Right lung (tissue), 10 donors: ENCODE measurements around the gene RMND5B. TPM values are rescaled to one million over a fixed set of nuclear protein-coding genes. Genes with fewer than 3 reads are reported as not detected.
A peak's percentile ranks its signal among the peaks of the same experiment; 100 is the strongest.
"Not testable (repeated sequence)": the region's sequence is repeated elsewhere in the genome, so short reads cannot be mapped to it uniquely, and the experiment has no call there.

Source experiments
- DNase-seq, 2 donors: peaks; one replicate each; pipeline ENCODE4 v3.0.0-alpha.2; 2013
- long read RNA-seq, 8 donors: transcript quantifications; one replicate each; lab custom pipeline, GENCODE V29; 2026
- polyA plus RNA-seq, 5 donors: library from polyadenylated mRNA; unstranded; fragments of 120-200 nt; gene quantifications; one replicate each; pipeline versions ENCODE4 v1.2.1 to v1.2.3, GENCODE V29; 2013; ENCODE audit warnings: inconsistent platforms in 1 of 5, low replicate concordance in 1 of 5; ENCODE audit not compliant: insufficient read length in 5 of 5, insufficient read depth in 1 of 5

Gene RMND5B, protein sequence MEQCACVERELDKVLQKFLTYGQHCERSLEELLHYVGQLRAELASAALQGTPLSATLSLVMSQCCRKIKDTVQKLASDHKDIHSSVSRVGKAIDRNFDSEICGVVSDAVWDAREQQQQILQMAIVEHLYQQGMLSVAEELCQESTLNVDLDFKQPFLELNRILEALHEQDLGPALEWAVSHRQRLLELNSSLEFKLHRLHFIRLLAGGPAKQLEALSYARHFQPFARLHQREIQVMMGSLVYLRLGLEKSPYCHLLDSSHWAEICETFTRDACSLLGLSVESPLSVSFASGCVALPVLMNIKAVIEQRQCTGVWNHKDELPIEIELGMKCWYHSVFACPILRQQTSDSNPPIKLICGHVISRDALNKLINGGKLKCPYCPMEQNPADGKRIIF
- 10 to 100 TPM; 23.9 to 33.9 (median 27.7) TPM for polyA plus RNA-seq
- long read RNA-seq, donor 1, transcript RMND5B-201 (11 exons, 1,929 nt) = major isoform, 7 of 454 reads
- long read RNA-seq, donor 1, partial matches to known transcripts = 422 of 454 reads
- long read RNA-seq, donor 1, other reads (novel, unspliced or antisense) = 24 of 454 reads
- long read RNA-seq, donor 2, partial matches to known transcripts = 0 of 1 reads
- long read RNA-seq, donor 2, other reads (novel, unspliced or antisense) = 0 of 1 reads
- long read RNA-seq, donor 3, partial matches to known transcripts = 0 of 5 reads
- long read RNA-seq, donor 3, other reads (novel, unspliced or antisense) = 0 of 5 reads
- long read RNA-seq, donor 4, partial matches to known transcripts = 33 of 230 reads
- long read RNA-seq, donor 4, other reads (novel, unspliced or antisense) = 193 of 230 reads
- long read RNA-seq, donor 5, transcript RMND5B-201 (11 exons, 1,929 nt) = major isoform, 7 of 528 reads
- long read RNA-seq, donor 5, partial matches to known transcripts = 75 of 528 reads
- long read RNA-seq, donor 5, other reads (novel, unspliced or antisense) = 443 of 528 reads
- long read RNA-seq, donor 6, partial matches to known transcripts = 13 of 326 reads
- long read RNA-seq, donor 6, other reads (novel, unspliced or antisense) = 310 of 326 reads
- long read RNA-seq, donor 7, partial matches to known transcripts = 448 of 483 reads
- long read RNA-seq, donor 7, other reads (novel, unspliced or antisense) = 32 of 483 reads
- long read RNA-seq, donor 8, partial matches to known transcripts = 5 of 158 reads
- long read RNA-seq, donor 8, other reads (novel, unspliced or antisense) = 150 of 158 reads

DNA sequence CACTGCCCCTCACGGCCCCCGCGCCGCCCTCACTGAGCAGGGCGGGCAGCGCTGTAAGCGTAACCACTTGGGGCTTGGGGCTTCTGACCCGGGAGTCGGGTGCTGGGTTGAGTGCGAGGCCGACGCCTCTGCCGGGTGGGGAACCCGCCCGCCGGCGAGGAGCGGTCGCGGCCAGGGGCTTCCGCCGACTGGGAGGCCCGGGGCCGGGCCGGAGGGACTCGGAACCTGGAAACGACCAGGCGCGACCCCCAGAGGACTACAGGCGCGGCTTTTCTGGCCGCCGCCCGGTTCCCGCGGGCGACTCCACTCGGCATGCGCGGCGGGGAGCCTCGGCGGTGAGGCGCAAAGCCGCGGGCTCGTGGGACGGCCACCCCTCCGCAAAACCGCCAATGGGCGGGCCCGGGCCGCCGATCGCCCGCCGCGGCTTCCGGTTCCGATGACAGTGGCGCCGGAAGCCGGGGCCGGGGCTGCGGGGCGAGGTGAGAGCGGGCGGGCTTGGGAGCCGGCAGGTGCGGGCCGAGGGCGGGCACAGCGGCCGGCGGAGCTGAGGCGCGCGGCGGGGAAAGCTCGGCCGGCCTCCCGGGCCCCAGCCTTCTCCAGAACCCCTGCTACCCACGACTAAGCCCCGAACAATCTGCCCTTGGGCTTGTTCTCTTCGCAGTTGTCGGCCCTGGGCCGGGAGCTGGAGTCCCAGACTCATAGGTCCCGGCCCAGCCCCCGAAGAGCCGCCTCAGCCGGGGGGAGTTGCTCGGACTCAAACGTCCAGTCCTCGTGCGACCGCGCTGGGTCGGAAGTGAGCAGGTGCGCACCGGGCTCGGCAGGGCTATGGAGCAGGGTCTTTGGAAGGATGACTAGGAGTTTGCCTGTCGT, at the start of gene RMND5B:
Gene RMND5B, plus strand, starts transcription at position 439 of the 870 bp plus-strand sequence. CDS start 7,106 bp downstream, outside the sequence.
- peak; percentile 77 to 80 for DNase-seq

- no peak for DNase-seq
Observed at GRCh38 chr5:178081571-178082243, 49.1 kb upstream of the RMND5B start.

DNA sequence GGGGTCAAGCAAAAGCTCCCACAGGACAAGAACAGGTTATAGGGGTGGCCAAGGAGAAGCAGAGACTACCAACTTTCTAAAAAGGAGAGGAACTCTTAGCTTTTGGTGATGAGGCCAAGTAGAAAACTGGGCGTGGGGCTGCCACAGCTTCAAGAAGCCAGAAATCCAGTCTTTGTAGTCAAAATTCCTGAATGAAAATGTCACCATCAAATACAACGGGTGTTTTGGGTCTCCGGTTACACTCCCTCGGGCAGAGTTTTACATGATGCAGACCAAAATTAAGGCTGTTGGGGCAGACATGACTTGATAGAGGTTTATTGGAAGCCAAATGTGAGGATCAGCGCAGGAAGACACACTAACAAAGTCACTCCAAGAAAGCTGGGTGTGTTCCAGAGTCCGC, 46.9 kb upstream of the RMND5B start:
- no peak for DNase-seq

DNA sequence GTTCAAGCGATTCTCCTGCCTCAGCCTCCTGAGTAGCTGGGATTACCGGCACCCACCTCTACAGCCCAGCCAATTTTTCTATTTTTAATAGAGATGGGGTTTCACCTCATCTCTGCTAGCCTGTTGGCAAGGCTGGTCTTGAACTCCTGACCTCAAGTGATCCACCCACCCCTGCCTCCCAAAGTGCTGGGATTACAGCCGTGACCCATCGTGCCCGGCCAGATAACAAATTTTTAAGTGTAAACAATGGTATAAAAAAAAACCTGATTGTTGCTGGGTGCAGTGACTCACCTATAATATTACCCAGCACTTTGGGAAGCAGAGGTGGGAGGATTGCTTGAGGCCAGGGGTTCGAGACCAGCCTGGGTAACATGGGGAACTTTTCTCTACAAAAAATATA, 45.5 kb upstream of the RMND5B start:
- no peak for DNase-seq

GRCh38 chr5:178086266-178086665, 44.5 kb upstream of the RMND5B start:
- DNase-seq = no peak

GRCh38 chr5:178087199-178087598, 43.6 kb upstream of the RMND5B start:
- not testable (repeated sequence) for DNase-seq

DNA sequence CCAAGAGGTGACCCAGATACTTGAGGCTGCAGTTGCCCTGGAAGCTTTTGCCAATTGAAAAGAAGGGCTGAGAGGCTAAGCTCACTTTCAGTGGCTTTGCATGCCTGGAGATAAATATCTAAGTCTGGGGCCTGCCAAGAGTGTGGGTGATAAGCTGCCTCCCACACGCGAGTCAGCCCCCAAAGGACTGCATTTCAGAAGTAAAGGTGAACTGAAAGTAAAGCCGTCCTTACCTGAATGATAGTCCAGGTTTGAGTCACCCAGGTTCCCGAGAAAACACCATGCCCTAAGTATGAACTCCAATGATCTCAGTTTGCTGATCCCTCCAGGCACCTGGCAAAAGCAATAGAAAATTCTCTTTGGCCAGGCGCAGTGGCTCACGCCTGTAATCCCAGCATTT, 40.0 kb upstream of the RMND5B start:
- no peak for DNase-seq

DNA sequence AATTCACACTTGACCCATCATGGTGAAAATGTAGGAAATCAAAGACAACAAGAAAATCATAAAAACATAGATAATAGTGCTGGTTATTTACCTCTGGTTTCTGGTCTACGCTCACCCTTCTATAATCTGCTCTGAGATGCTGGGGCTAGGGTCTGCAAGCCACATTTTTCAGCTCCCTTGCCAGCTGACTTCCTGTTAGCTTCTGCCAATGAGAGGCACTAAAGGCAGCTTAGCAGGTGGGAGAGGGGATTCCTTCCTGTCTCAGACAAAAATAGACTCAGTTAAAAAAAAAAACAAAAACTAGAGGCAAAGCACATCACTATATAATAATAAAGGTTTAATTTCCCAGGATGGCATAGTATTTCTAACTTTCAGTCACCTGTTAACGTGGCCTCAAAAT, 37.7 kb upstream of the RMND5B start:
- no peak for DNase-seq

DNA sequence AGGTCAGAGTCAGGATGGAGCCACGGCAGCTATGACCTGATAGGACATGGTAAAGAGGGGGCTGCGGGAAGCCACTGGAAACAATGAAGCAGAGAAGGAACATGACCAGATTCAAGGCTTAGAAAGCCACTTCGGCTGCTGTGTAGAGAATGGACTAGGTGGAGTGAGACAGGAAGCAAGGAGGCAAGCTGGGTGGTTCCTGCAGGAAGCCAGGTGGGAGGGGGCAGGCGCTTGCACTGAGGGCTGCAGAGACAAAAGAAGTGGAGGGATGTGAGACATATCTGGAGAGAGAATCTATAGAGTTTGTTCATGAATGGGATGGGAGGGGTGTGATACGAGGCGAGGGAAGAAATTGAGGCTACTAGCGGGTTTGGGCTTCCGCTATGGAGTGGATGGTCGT, 36.5 kb upstream of the RMND5B start:
- no peak for DNase-seq

- no peak for DNase-seq
Observed at GRCh38 chr5:178098685-178099084, 32.1 kb upstream of the RMND5B start.

DNA sequence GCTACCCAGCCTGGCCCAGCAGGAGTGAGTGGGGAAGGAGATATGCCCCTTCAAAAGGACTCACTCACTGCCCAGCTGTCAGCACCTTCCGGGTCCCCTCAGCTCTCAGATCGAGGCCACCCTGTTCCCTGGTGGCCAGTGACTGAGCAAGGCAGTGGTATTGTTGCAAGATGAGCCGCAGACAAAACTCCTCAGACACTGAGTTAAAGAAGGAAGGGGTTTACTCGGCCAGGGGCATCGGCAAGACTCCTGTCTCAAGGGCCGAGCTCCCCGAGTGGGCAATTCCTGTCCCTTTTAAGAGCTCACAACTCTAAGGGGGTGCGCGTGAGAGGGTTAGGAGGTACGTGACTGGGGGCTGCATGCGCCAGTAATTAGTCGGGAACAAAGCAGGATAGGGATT, 27.2 kb upstream of the RMND5B start:
- no peak for DNase-seq

DNA sequence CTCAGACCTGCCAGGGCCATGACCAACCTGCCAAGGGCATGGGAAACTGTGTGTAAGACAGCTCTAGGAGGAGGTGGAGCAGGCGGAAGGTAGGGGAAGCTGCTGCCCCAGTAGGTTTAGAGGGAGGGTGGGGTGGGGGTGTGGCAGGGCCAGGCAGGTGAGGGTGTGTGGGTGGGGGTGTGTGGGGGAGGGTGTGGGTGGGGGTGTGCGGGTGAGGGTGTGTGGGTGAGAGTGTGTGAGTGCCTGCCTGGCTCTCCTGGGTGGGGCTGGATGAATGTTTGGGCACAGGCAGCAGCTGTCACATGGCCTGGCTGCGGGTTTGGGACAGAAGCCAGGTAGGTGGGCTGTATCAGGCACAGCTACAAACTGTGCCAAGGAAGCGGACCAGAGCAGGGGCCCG, 26.3 kb upstream of the RMND5B start:
- DNase-seq = no peak

DNA sequence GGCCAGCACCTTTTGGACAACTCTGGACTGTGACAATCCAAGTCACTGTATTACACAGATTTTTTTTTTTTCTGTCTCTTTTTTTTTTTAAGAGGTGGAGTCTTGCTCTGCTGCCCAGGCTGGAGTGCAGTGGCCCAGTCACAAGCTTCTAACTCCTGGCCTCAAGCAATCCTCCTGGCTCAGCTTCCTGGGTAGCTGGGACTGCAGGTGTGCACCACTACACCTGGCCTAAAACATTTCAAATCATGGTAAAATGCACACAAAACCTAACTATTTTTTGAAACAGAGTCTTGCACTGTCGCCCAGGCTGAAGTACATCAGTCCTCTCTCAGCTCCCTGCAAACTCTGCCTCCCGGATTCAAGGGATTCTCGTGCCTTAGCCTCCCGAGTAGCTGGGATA, 24.7 kb upstream of the RMND5B start:
- DNase-seq = no peak

DNA sequence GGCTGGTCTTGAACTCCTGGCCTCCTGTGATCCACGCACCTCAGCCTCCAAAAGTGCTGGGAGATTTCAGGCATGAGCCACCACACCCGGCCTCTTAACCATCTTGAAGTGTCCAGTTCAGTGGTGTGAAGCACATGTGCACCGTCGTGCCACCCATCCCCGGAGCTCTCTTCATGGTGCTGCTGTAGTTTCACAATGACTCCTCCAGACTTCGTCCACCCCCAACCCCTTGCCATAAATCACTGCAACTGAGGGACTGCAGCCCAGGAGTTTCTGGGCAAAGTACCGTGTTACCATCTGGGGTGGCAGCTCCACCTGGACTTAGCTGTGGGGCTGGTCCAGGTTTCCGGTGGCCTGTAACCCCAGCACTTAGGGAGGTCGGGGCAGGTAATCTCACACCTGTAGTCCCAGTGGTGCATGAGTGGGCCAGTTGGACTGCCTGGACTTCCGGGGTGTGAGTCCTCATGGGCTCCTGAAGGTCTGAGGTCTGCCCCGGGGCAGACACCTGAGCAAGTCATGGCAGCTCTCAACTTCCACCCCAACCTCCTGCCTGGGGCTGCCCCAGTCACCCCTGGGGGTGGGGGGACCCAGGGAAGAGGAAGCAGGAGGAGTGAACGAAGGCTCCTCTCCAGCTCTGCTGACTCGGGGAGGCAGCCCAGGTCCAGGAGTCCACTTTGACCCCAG, 24.1 kb upstream of the RMND5B start:
- no peak for DNase-seq

DNA sequence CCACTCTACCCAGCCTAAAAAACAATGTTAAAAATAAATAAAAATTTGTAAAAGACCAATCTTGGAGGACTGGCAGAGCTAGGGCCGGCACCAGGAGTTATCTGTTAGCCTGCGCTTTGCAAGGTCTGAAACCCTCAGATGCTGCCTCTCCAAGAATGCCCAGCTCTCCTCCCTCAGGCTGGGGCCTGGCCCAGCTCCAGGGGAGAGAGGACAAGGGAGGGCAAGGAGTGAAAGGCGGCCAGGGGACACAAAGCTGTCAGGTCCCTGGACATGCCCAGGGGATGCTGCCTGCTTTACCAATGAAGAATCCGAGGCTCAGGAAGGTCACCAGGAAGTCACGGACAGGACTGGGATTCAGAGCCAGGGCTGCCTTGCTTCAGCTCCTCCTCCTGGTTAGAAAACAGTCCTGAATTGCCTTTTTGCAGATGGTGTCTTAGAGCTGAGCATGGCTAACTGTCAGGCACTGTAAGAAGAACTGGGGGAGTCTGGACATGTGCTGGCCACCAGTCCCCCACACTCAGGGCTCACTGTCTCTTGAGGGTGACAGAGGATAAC, 23.0 kb upstream of the RMND5B start:
- DNase-seq = no peak

DNA sequence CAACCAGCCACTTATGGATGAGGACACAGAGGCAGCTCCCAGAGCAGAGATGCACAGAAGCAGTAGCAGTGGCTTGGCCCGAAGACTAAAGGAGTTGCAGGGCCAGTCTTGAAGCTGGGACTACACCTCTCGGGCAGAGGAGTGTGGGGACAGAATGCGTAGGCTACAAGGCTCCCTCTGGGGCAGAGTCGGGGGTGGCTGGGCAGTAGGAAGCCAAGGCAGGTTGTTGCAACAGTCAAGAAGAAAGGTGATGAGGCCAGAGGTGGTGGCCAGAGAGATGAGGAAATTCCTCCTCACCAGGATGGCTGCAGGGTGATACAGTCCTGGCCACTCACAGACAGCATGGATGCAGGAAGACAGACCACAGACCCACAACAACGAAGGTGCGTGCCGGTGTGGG, 22.4 kb upstream of the RMND5B start:
- no peak for DNase-seq

- DNase-seq = no peak
Observed at GRCh38 chr5:178108966-178109365, 21.8 kb upstream of the RMND5B start.

DNA sequence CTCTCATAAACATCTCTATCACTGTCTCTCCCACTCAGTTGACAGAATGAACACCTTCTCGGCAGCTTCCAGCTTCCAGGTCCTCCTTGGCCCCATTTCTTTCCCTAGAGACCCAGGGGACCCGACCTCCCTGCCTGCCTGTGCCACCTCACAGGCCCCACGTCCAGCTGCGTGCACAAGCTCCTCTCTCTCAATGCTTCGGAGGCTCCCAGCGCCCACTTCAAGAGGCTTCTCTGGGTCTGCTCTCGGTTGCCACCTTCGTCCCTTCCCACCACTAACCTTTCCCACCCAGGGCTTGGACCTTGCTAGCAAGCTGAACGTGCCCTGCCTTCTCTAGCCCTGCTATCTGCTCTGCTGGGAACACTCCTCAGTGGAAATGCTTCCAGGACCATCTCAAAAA, 20.3 kb upstream of the RMND5B start:
- DNase-seq = no peak

GRCh38 chr5:178111925-178112324, 18.9 kb upstream of the RMND5B start:
- DNase-seq = no peak

- DNase-seq = no peak
Observed at GRCh38 chr5:178112545-178112944, 18.3 kb upstream of the RMND5B start.
